H1 (cell line): ENCODE results near the gene FOXD2. TPM values are rescaled to one million over a fixed set of nuclear protein-coding genes. Genes with fewer than 3 reads are reported as not detected.

Experiments
- CTCF ChIA-PET: fragments of 300-600 bp; sonication (Branson Sonifier 250); formaldehyde crosslinking; loops from one replicate; lab custom pipeline; 2021; ENCODE audit not compliant: partially characterized antibody; lab: Charles Lee
- POLR2A ChIA-PET: fragments of 300-600 bp; sonication (Branson Sonifier 250); formaldehyde crosslinking; loops from one replicate; lab custom pipeline; 2021; ENCODE audit warnings: inconsistent platforms; ENCODE audit not compliant: partially characterized antibody; lab: Charles Lee
- DNase-seq, 2 experiments: peaks; one replicate each; pipeline versions ENCODE4 v3.0.0 to v3.0.0-alpha.2; 2010 to 2022; ENCODE audit warnings: low spot score in 2 of 2, low read depth in 1 of 2, mixed read lengths in 1 of 2
- FAIRE-seq: peaks from 2 replicates; lab custom pipeline; 2011; peaks lifted over from hg19 to GRCh38; lab: Jason Lieb, UNC
- H2AFZ ChIP-seq: 2 replicates; pipeline ENCODE4 v1.8.1; 2012; ENCODE audit warnings: low read length, inconsistent platforms
- H2AK5ac ChIP-seq: 2 replicates; pipeline ENCODE4 v1.6.1; 2013; ENCODE audit warnings: low read depth, low read length
- H2BK120ac ChIP-seq: replicated peaks from 2 replicates; pipeline ENCODE3; 2013; ENCODE audit warnings: low read depth, low read length, inconsistent platforms
- H2BK12ac ChIP-seq: 2 replicates; pipeline ENCODE4 v1.6.1; 2013; ENCODE audit warnings: low read depth, low read length
- H2BK15ac ChIP-seq: 2 replicates; pipeline ENCODE4 v1.6.1; 2013; ENCODE audit warnings: low read length
- H2BK20ac ChIP-seq: 2 replicates; pipeline ENCODE4 v1.6.1; 2013; ENCODE audit warnings: low read length
- H2BK5ac ChIP-seq: 2 replicates; pipeline ENCODE4 v1.6.1; 2013; ENCODE audit warnings: low read depth, low read length
- H3K14ac ChIP-seq: 2 replicates; pipeline ENCODE4 v1.6.1; 2013; ENCODE audit warnings: inconsistent platforms; ENCODE audit not compliant: insufficient read length
- H3K18ac ChIP-seq: 2 replicates; pipeline ENCODE4 v1.6.1; 2013; ENCODE audit warnings: low read length; ENCODE audit errors: extremely low read depth
- H3K23ac ChIP-seq: 2 replicates; pipeline ENCODE4 v1.6.1; 2013; ENCODE audit warnings: inconsistent platforms; ENCODE audit not compliant: insufficient read length
- H3K23me2 ChIP-seq: 2 replicates; pipeline ENCODE4 v1.6.1; 2013; ENCODE audit warnings: low read depth, low read length
- H3K27ac ChIP-seq: 2 replicates; pipeline ENCODE4 v1.6.1; 2011; ENCODE audit warnings: low read depth, low read length, inconsistent platforms
- H3K27me3 ChIP-seq, 4 experiments: replicated peaks in 1 of 4; 1 replicate in 1 of 4; 2 replicates in 3 of 4; pipeline versions ENCODE4 v1.6.1 to v1.8.1; 2011 to 2013; ENCODE audit warnings: low read length in 3 of 4, mild to moderate bottlenecking in 3 of 4, inconsistent platforms in 2 of 4, mixed read lengths in 2 of 4, moderate library complexity in 1 of 4; ENCODE audit not compliant: control insufficient read depth in 3 of 4, insufficient read depth in 3 of 4; ENCODE audit errors: extremely low read depth in 1 of 4
- H3K36me3 ChIP-seq, 4 experiments: 2 replicates each; pipeline versions ENCODE4 v1.6.1 to v1.8.1; 2011 to 2013; ENCODE audit warnings: mild to moderate bottlenecking in 4 of 4, low read length in 3 of 4, moderate library complexity in 2 of 4, control low read depth in 1 of 4, inconsistent platforms in 1 of 4; ENCODE audit not compliant: insufficient read depth in 4 of 4, control insufficient read depth in 2 of 4
- H3K4ac ChIP-seq: replicated peaks from 2 replicates; pipeline ENCODE3; 2013; ENCODE audit warnings: low read length, low read depth, mixed read lengths, inconsistent platforms; ENCODE audit not compliant: insufficient read length
- H3K4me1 ChIP-seq, 4 experiments: replicated peaks in 1 of 4; 1 replicate in 1 of 4; 2 replicates in 3 of 4; pipeline versions ENCODE4 v1.6.1 to v1.8.1; 2011 to 2013; ENCODE audit warnings: low read length in 3 of 4, inconsistent platforms in 2 of 4, mixed read lengths in 1 of 4; ENCODE audit not compliant: insufficient read depth in 4 of 4, control insufficient read depth in 3 of 4
- H3K4me2 ChIP-seq, 2 experiments: 2 replicates each; pipeline versions ENCODE4 v1.6.1 to v1.8.1; 2011 to 2013; ENCODE audit warnings: low read depth in 2 of 2, low read length in 2 of 2, control low read depth in 1 of 2, inconsistent platforms in 1 of 2, mild to moderate bottlenecking in 1 of 2; ENCODE audit not compliant: insufficient read depth in 1 of 2
- H3K4me3 ChIP-seq, 4 experiments: fragments of 200-600, 300-600 bp in 1 of 4; sonication (generic), shearing (Covaris generic), sonication (Bioruptor Twin) in 1 of 4; 2 replicates each; pipeline versions ENCODE4 v1.5.1 to v1.8.1; 2011 to 2016; ENCODE audit warnings: low read length in 4 of 4, low read depth in 3 of 4, control low read depth in 2 of 4, inconsistent platforms in 2 of 4, mild to moderate bottlenecking in 2 of 4, mixed read lengths in 1 of 4, moderate library complexity in 1 of 4; ENCODE audit not compliant: insufficient read depth in 2 of 4; ENCODE audit errors: extremely low read depth in 1 of 4
- H3K56ac ChIP-seq: replicated peaks from 2 replicates; pipeline ENCODE3; 2013; ENCODE audit warnings: low read depth, mild to moderate bottlenecking, mixed read lengths, low read length, inconsistent platforms; ENCODE audit not compliant: insufficient read length
- H3K79me1 ChIP-seq: 2 replicates; pipeline ENCODE4 v1.6.1; 2013; ENCODE audit warnings: low read depth, low read length, control low read depth
- H3K79me2 ChIP-seq, 2 experiments: 2 replicates each; pipeline versions ENCODE4 v1.6.1 to v1.8.1; 2012 to 2013; ENCODE audit warnings: low read length in 2 of 2, mild to moderate bottlenecking in 2 of 2, inconsistent platforms in 1 of 2; ENCODE audit not compliant: insufficient read depth in 2 of 2, control insufficient read depth in 1 of 2
- H3K9ac ChIP-seq, 4 experiments: replicated peaks in 1 of 4; 1 replicate in 1 of 4; 2 replicates in 3 of 4; pipeline versions ENCODE4 v1.6.1 to v1.8.1; 2011 to 2013; ENCODE audit warnings: low read depth in 3 of 4, low read length in 3 of 4, control low read depth in 2 of 4, mild to moderate bottlenecking in 2 of 4, moderate library complexity in 2 of 4, inconsistent platforms in 1 of 4; ENCODE audit errors: extremely low read depth in 1 of 4
- H3K9me3 ChIP-seq, 2 experiments: 2 replicates each; pipeline versions ENCODE4 v1.6.1 to v1.8.1; 2012 to 2013; ENCODE audit warnings: mild to moderate bottlenecking in 2 of 2, moderate library complexity in 2 of 2, control low read depth in 1 of 2, inconsistent platforms in 1 of 2, low read depth in 1 of 2, low read length in 1 of 2, mixed read lengths in 1 of 2; ENCODE audit not compliant: insufficient read depth in 2 of 2
- H4K20me1 ChIP-seq, 2 experiments: replicated peaks in 1 of 2; 2 replicates each; pipeline versions ENCODE3 to v1.8.1; 2011 to 2013; ENCODE audit warnings: inconsistent platforms in 2 of 2, low read length in 2 of 2, mild to moderate bottlenecking in 1 of 2; ENCODE audit not compliant: insufficient read depth in 2 of 2, control insufficient read depth in 1 of 2
- H4K5ac ChIP-seq: 2 replicates; pipeline ENCODE4 v1.6.1; 2013; ENCODE audit warnings: low read length, low read depth, mixed read lengths, inconsistent platforms; ENCODE audit not compliant: insufficient read length
- H4K8ac ChIP-seq: 2 replicates; pipeline ENCODE4 v1.8.0; 2013; ENCODE audit warnings: mild to moderate bottlenecking, moderate library complexity, low read length, inconsistent platforms; ENCODE audit not compliant: insufficient read depth; ENCODE audit errors: extremely low read depth
- H4K91ac ChIP-seq: replicated peaks from 2 replicates; pipeline ENCODE3; 2013; ENCODE audit warnings: low read length, mixed read lengths, inconsistent platforms; ENCODE audit not compliant: insufficient read length
- BACH1 ChIP-seq: IDR thresholded peaks from 2 replicates; pipeline ENCODE4 v1.6.1; 2012; ENCODE audit warnings: low read length, improper control_type of control experiment
- CBX8 ChIP-seq: fragments of 300-800, 300-1000 bp; sonication (generic); IDR thresholded peaks from 2 replicates; pipeline ENCODE4 v1.7.1; 2016; ENCODE audit warnings: low read depth, low read length, borderline replicate concordance
- EP300 ChIP-seq, 2 experiments: IDR thresholded peaks; 1 replicate in 1 of 2; 2 replicates in 1 of 2; pipeline ENCODE4 v1.6.1; 2011 to 2012; ENCODE audit warnings: low read depth in 2 of 2, low read length in 2 of 2, mild to moderate bottlenecking in 2 of 2, borderline replicate concordance in 1 of 2, inconsistent platforms in 1 of 2, moderate library complexity in 1 of 2
- KDM1A ChIP-seq: fragments of 200-600, 300-600 bp; sonication (generic); IDR thresholded peaks from 2 replicates; pipeline ENCODE4 v1.7.1; 2016; ENCODE audit warnings: mild to moderate bottlenecking, low read length, borderline replicate concordance
- NANOG ChIP-seq: IDR thresholded peaks from 2 replicates; pipeline ENCODE4 v1.6.1; 2011; ENCODE audit warnings: low read length, low read depth, mild to moderate bottlenecking, inconsistent platforms; ENCODE audit not compliant: insufficient read depth, poor library complexity, severe bottlenecking
- RNF2 ChIP-seq: fragments of 200-900, 300-1000 bp; sonication (generic); IDR thresholded peaks from 2 replicates; pipeline ENCODE4 v1.7.1; 2016; ENCODE audit warnings: borderline replicate concordance, low read depth, mild to moderate bottlenecking, antibody characterized with exemption, low read length; ENCODE audit not compliant: poor library complexity, severe bottlenecking; ENCODE audit errors: missing control alignments
- SP2 ChIP-seq: IDR thresholded peaks from 2 replicates; pipeline ENCODE4 v1.6.1; 2012; ENCODE audit warnings: mild to moderate bottlenecking, low read length, inconsistent platforms
- SRF ChIP-seq: IDR thresholded peaks from 2 replicates; pipeline ENCODE4 v1.6.1; 2011; ENCODE audit warnings: mild to moderate bottlenecking, low read depth, low read length, moderate library complexity
- SUZ12 ChIP-seq: fragments of 200-600 bp; sonication (generic); IDR thresholded peaks from 2 replicates; pipeline ENCODE4 v1.6.1; 2012; ENCODE audit warnings: mild to moderate bottlenecking, inconsistent platforms, low read length, moderate library complexity, mixed read lengths
- TAF1 ChIP-seq: IDR thresholded peaks from 2 replicates; pipeline ENCODE4 v1.6.1; 2011; ENCODE audit warnings: mild to moderate bottlenecking, low read depth, low read length
- WGBS, 2 experiments: shearing (Covaris generic) in 1 of 2; methylation state at CpG; one replicate each; pipeline versions ENCODE4 v1.1.6 to v1.1.7; 2013 to 2015; ENCODE audit warnings: low lambda C conversion rate in 2 of 2, mixed read lengths in 2 of 2, inconsistent platforms in 1 of 2, low coverage in 1 of 2, missing lambda C conversion rate in 1 of 2; ENCODE audit not compliant: insufficient replicate concordance in 2 of 2, insufficient coverage in 1 of 2, insufficient read length in 1 of 2; ENCODE audit errors: extremely low coverage in 1 of 2, missing lambda C conversion rate in 1 of 2; 5-methylcytosine and 5-hydroxymethylcytosine counted together
- polyA plus RNA-seq, 7 experiments: library from polyadenylated mRNA; depleted of rRNA in 3 of 7; stranded (reverse) in 5 of 7; unstranded in 2 of 7; fragments of >200 nt in 5 of 7; fragments of 200-250 nt in 2 of 7; gene quantifications; 1 replicate in 5 of 7; 2 replicates in 1 of 7; 4 replicates in 1 of 7; pipeline versions ENCODE4 v1.2.1 to v1.2.3, GENCODE V29; 2011 to 2013; ENCODE audit warnings: missing spikeins in 2 of 7, mixed read lengths in 2 of 7
- total RNA-seq: library from RNA; stranded (reverse); fragmentation: NEBNext Ultra II Directional; extraction: Animal tissue kit (Norgen Biotek cat#: 25700); gene quantifications from 2 replicates; pipeline ENCODE4 v1.2.1, GENCODE V29; 2021

The FOXD2 gene
- total and polyA plus RNA-seq, 2 of the 8 experiments (the other 6 are each of a cell fraction or from before 2014, with no cell fraction given): not detected

GRCh38 chr1:47471163-47471562 is 33.3 kb downstream of the FOXD2 start:
- peaks cover 3% of the 10 kb centered on the region; the same call in 1 of the 2 replicates for H3K23me2 ChIP-seq
- H3K14ac ChIP-seq: no peak overlapping the region
- H3K9me3 ChIP-seq: no peaks in the 10 kb centered on the region
- POLR2A ChIA-PET: no interaction called here
- CTCF ChIA-PET: interaction anchor here (1.5 to 2.4 kb wide), 3 partner anchors 10 to 21 kb away, joined by 4 to 6 read pairs (median 6); no protein-coding TSS in a partner anchor
- no peak overlapping the region for H3K4me3 ChIP-seq
- H3K79me1 ChIP-seq: no peaks in the 10 kb centered on the region
- H4K5ac ChIP-seq: no peak overlapping the region
- H2BK20ac ChIP-seq: no peak overlapping the region
- no peak overlapping the region for H2BK15ac ChIP-seq
- DNase-seq: no peak
- no peak overlapping the region for H2BK5ac ChIP-seq
- H2BK12ac ChIP-seq: no peak overlapping the region
- H3K27me3 ChIP-seq: no peaks in the 10 kb centered on the region; a peak in 2 of 7 replicates
- no peak overlapping the region for H3K23ac ChIP-seq
- H3K4me1 ChIP-seq: peaks cover 0 to 7% (median 3%) of the 10 kb centered on the region in 4 experiments; a peak in 3 of 7 replicates
- no peak overlapping the region for H2BK120ac ChIP-seq
- 93% methylated on average over 5 of the region's 5 CpGs; no CpG with 5 or more reads in 1 of the 2 experiments for WGBS, 2 experiments
- no peak overlapping the region for H3K18ac ChIP-seq
- H3K4me2 ChIP-seq: no peak overlapping the region
- no peaks in the 10 kb centered on the region for H3K79me2 ChIP-seq
- H4K20me1 ChIP-seq: no peaks in the 10 kb centered on the region
- FAIRE-seq: no peak
- no peak overlapping the region for H3K56ac ChIP-seq
- TF ChIP-seq TAF1: no peak
- no peak for TF ChIP-seq CBX8
- no peak for TF ChIP-seq SP2
- no peak for TF ChIP-seq BACH1
- TF ChIP-seq KDM1A: no peak
- no peak for TF ChIP-seq NANOG
- no peak for TF ChIP-seq EP300 (IDR thresholded peaks at IDR 0.05; ENCODE audit: borderline replicate concordance in 1 of 2, low read depth in 2 of 2, low read length in 2 of 2)
- no peak for TF ChIP-seq SUZ12
- no peak for TF ChIP-seq SRF
- TF ChIP-seq RNF2: no peak
- no peak overlapping the region for H3K27ac ChIP-seq
- H3K9ac ChIP-seq: no peak overlapping the region
- H2AK5ac ChIP-seq: no peak overlapping the region
- H2AFZ ChIP-seq: no peak overlapping the region
- H4K8ac ChIP-seq: no peak overlapping the region
- H4K91ac ChIP-seq: no peak overlapping the region
- H3K36me3 ChIP-seq: no peaks in the 10 kb centered on the region
- no peak overlapping the region for H3K4ac ChIP-seq
